IPS-18a (cell line): ENCODE data around the gene SPACA6.

Experiments
- H3K27ac ChIP-seq: one replicate; pipeline ENCODE4 v1.5.1; 2013; ENCODE audit warnings: low read length
- H3K27me3 ChIP-seq: one replicate; pipeline ENCODE4 v1.6.1; 2013; ENCODE audit warnings: mild to moderate bottlenecking, low read length; ENCODE audit not compliant: control insufficient read depth, insufficient read depth
- H3K36me3 ChIP-seq: one replicate; pipeline ENCODE4 v1.6.1; 2013; ENCODE audit warnings: low read depth, low read length; ENCODE audit not compliant: control insufficient read depth
- H3K4me1 ChIP-seq: one replicate; pipeline ENCODE4 v1.6.1; 2013; ENCODE audit warnings: low read depth, low read length; ENCODE audit not compliant: control insufficient read depth
- H3K4me3 ChIP-seq: one replicate; pipeline ENCODE4 v1.5.1; 2013; ENCODE audit warnings: low read length
- H3K9ac ChIP-seq: one replicate; pipeline ENCODE4 v1.6.1; 2013; ENCODE audit warnings: mild to moderate bottlenecking, low read length, moderate library complexity
- H3K9me3 ChIP-seq: one replicate; pipeline ENCODE4 v1.6.1; 2013; ENCODE audit warnings: low read depth, low read length; ENCODE audit not compliant: control insufficient read depth

The SPACA6 gene

GRCh38 chr19:51746731-51747130, 53.6 kb downstream of the SPACA6 start:
- Histone ChIP-seq H3K9ac (no peak overlapping the region), H3K4me1 (peaks cover 6% of the 10 kb centered on the region), H3K27ac (no peak overlapping the region), H3K27me3 (no peaks in the 10 kb centered on the region), H3K9me3 (no peaks in the 10 kb centered on the region), H3K36me3 (no peaks in the 10 kb centered on the region), H3K4me3 (no peak overlapping the region)

GRCh38 chr19:51749979-51750378, 56.8 kb downstream of the SPACA6 start:
- no peaks in the 10 kb centered on the region for H3K4me1 ChIP-seq
- no peak overlapping the region for H3K4me3 ChIP-seq
- no peak overlapping the region for H3K27ac ChIP-seq
- no peak overlapping the region for H3K9ac ChIP-seq
- H3K36me3 ChIP-seq: no peaks in the 10 kb centered on the region
- no peaks in the 10 kb centered on the region for H3K9me3 ChIP-seq
- H3K27me3 ChIP-seq: no peaks in the 10 kb centered on the region

GRCh38 chr19:51750400-51751094, 57.4 kb downstream of the SPACA6 start:
- no peak overlapping the region for H3K9ac ChIP-seq
- H3K27me3 ChIP-seq: no peaks in the 10 kb centered on the region
- H3K36me3 ChIP-seq: no peaks in the 10 kb centered on the region
- no peak overlapping the region for H3K27ac ChIP-seq
- H3K4me1 ChIP-seq: no peaks in the 10 kb centered on the region
- H3K4me3 ChIP-seq: no peak overlapping the region
- no peaks in the 10 kb centered on the region for H3K9me3 ChIP-seq

- H3K36me3 ChIP-seq: no peaks in the 10 kb centered on the region
- H3K27me3 ChIP-seq: no peaks in the 10 kb centered on the region
- H3K9ac ChIP-seq: no peak within 1 kb of the TSS
- peaks cover 3% of the 10 kb centered on the region for H3K9me3 ChIP-seq
- no peak within 1 kb of the TSS for H3K27ac ChIP-seq
- H3K4me3 ChIP-seq: no peak within 1 kb of the TSS
- H3K4me1 ChIP-seq: no peaks in the 10 kb centered on the region
These were observed 58.5 kb downstream of the SPACA6 start, which contains the start of gene FPR1 for GRCh38 chr19:51751655-51752054. TSS of gene FPR1 (minus strand) at chr19:51751878. CDS start at chr19:51746994, 4,884 bp downstream.

GRCh38 chr19:51754109-51754508, 61.0 kb downstream of the SPACA6 start:
- Histone ChIP-seq H3K4me1 (no peaks in the 10 kb centered on the region), H3K9me3 (peaks cover 3% of the 10 kb centered on the region), H3K27me3 (no peaks in the 10 kb centered on the region), H3K27ac (no peak overlapping the region), H3K4me3 (no peak overlapping the region), H3K36me3 (no peaks in the 10 kb centered on the region), H3K9ac (no peak overlapping the region)

GRCh38 chr19:51754770-51755169, 61.6 kb downstream of the SPACA6 start:
- Histone ChIP-seq H3K4me1 (no peaks in the 10 kb centered on the region), H3K27me3 (no peaks in the 10 kb centered on the region), H3K36me3 (no peaks in the 10 kb centered on the region), H3K9ac (no peak overlapping the region), H3K4me3 (no peak overlapping the region), H3K27ac (no peak overlapping the region), H3K9me3 (peaks cover 3% of the 10 kb centered on the region)
